ENCODE measurements around the gene TRANK1.

GRCh38 chr3:36893826-36894225 lies 51.0 kb downstream of the TRANK1 start:
- no peak for TF ChIP-seq CTCF (IDR thresholded peaks at IDR 0.05)
- no peak for TF ChIP-seq POLR2A (IDR thresholded peaks at IDR 0.05)
- TF ChIP-seq POLR2AphosphoS5 (IDR thresholded peaks at IDR 0.05), result no peak
- TF ChIP-seq EP300 (IDR thresholded peaks at IDR 0.05), result no peak

Data from upper lobe of left lung (tissue), 4 donors.